Mesendoderm (in vitro differentiated cells): ENCODE results near the gene RBP7.
"Not testable (repeated sequence)": the region's sequence is repeated elsewhere in the genome, so short reads cannot be mapped to it uniquely, and the experiment has no call there.

Source experiments
- DNase-seq: peaks from one replicate; pipeline ENCODE4 v3.0.0; 2013
- H2AK5ac ChIP-seq: 2 replicates; pipeline ENCODE4 v1.6.1; 2013; ENCODE audit warnings: low read length, inconsistent platforms
- H2BK120ac ChIP-seq: 2 replicates; pipeline ENCODE4 v1.6.1; 2013; ENCODE audit warnings: low read depth, mild to moderate bottlenecking, low read length, moderate library complexity, mixed read lengths
- H2BK15ac ChIP-seq: replicated peaks from 2 replicates; pipeline ENCODE4 v1.6.1; 2013; ENCODE audit warnings: low read depth, mild to moderate bottlenecking, moderate library complexity
- H2BK5ac ChIP-seq: 2 replicates; pipeline ENCODE4 v1.6.1; 2013; ENCODE audit warnings: low read length, inconsistent platforms
- H3K18ac ChIP-seq: 2 replicates; pipeline ENCODE4 v1.6.1; 2013; ENCODE audit warnings: mild to moderate bottlenecking, low read length, mixed read lengths
- H3K23ac ChIP-seq: one replicate; pipeline ENCODE4 v1.6.1; 2013; ENCODE audit warnings: low read length
- H3K27ac ChIP-seq: 2 replicates; pipeline ENCODE4 v1.5.1; 2013; ENCODE audit warnings: low read depth, mild to moderate bottlenecking, inconsistent platforms, low read length, moderate library complexity
- H3K27me3 ChIP-seq: 2 replicates; pipeline ENCODE4 v1.6.1; 2013; ENCODE audit warnings: low read length, control low read depth, mild to moderate bottlenecking, inconsistent platforms; ENCODE audit not compliant: insufficient read depth, poor library complexity
- H3K36me3 ChIP-seq: 2 replicates; pipeline ENCODE4 v1.6.1; 2013; ENCODE audit warnings: low read length, inconsistent platforms; ENCODE audit not compliant: control insufficient read depth, insufficient read depth
- H3K4ac ChIP-seq: one replicate; pipeline ENCODE4 v1.6.1; 2013; ENCODE audit warnings: low read depth, mild to moderate bottlenecking, low read length, moderate library complexity
- H3K4me1 ChIP-seq: 2 replicates; pipeline ENCODE4 v1.6.1; 2013; ENCODE audit warnings: low read depth, low read length, inconsistent platforms; ENCODE audit not compliant: control insufficient read depth
- H3K4me2 ChIP-seq: 2 replicates; pipeline ENCODE4 v1.6.1; 2013; ENCODE audit warnings: low read length
- H3K4me3 ChIP-seq: 2 replicates; pipeline ENCODE4 v1.5.1; 2013; ENCODE audit warnings: mild to moderate bottlenecking, low read length
- H3K56ac ChIP-seq: one replicate; pipeline ENCODE4 v1.6.1; 2013; ENCODE audit warnings: low read length
- H3K79me1 ChIP-seq: 2 replicates; pipeline ENCODE4 v1.6.1; 2013; ENCODE audit warnings: low read length, inconsistent platforms
- H3K79me2 ChIP-seq: 2 replicates; pipeline ENCODE4 v1.6.1; 2013; ENCODE audit warnings: mild to moderate bottlenecking, low read length; ENCODE audit not compliant: control insufficient read depth, insufficient read depth
- H3K9ac ChIP-seq: 2 replicates; pipeline ENCODE4 v1.6.1; 2013; ENCODE audit warnings: low read length, inconsistent platforms
- H4K5ac ChIP-seq: one replicate; pipeline ENCODE4 v1.6.1; 2013; ENCODE audit warnings: low read length
- H4K8ac ChIP-seq: one replicate; pipeline ENCODE4 v1.6.1; 2013; ENCODE audit warnings: low read depth, mild to moderate bottlenecking, control low read depth, low read length, moderate library complexity
- WGBS: extraction: QIAGEN DNeasy Blood & Tissue Kit; methylation state at CpG from one replicate; pipeline ENCODE4 v1.1.7; 2013; ENCODE audit warnings: low lambda C conversion rate, missing lambda C conversion rate; ENCODE audit not compliant: insufficient coverage; ENCODE audit errors: extremely low coverage; 5-methylcytosine and 5-hydroxymethylcytosine counted together

Gene RBP7

GRCh38 chr1:10021992-10022391, 25.0 kb downstream of the RBP7 start:
- H4K5ac ChIP-seq, H2BK5ac ChIP-seq, H3K4me2 ChIP-seq, H3K27me3 ChIP-seq, H2BK15ac ChIP-seq, DNase-seq, H3K23ac ChIP-seq, H3K4me3 ChIP-seq, H3K56ac ChIP-seq, H3K18ac ChIP-seq, H2BK120ac ChIP-seq, H3K4me1 ChIP-seq, H3K79me2 ChIP-seq, H3K9ac ChIP-seq, H3K4ac ChIP-seq, H2AK5ac ChIP-seq, H3K79me1 ChIP-seq, H3K36me3 ChIP-seq, H4K8ac ChIP-seq, H3K27ac ChIP-seq: not testable (repeated sequence)
- WGBS = no CpG with 5 or more reads among the region's 4 CpGs

DNA sequence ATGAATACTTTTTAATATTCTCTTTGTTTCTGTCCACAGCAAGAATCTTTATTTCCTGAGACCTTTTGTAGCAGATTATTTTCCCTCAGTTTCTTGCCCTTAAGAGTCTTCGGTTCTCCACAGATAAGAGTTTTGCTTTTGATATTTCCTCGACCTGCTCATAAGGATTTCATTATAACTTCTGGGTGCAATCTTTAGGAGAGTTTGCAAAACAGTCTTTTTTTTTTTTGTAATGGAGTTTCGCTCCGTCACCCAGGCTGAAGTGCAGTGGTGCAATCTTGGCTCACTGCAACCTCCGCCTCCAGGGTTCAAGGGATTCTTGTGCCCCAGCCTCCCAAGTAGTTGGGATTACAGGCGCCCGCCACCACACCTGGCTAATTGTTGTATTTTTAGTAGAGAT, 25.6 kb downstream of the RBP7 start:
- Histone ChIP-seq H3K18ac (no peak overlapping the region), H2BK5ac (no peak overlapping the region), H3K27me3 (no peaks in the 10 kb centered on the region), H3K23ac (no peak overlapping the region), H3K56ac (no peak overlapping the region), H3K36me3 (no peaks in the 10 kb centered on the region), H3K4me2 (no peak overlapping the region), H3K9ac (no peak overlapping the region), H2BK15ac (no peak overlapping the region), H4K8ac (no peak overlapping the region), H2AK5ac (no peak overlapping the region), H3K27ac (no peak overlapping the region), H3K4ac (no peak overlapping the region), H3K79me2 (no peaks in the 10 kb centered on the region), H3K4me3 (no peak overlapping the region), H3K79me1 (no peaks in the 10 kb centered on the region), H2BK120ac (no peak overlapping the region), H4K5ac (no peak overlapping the region), H3K4me1 (no peaks in the 10 kb centered on the region)
- WGBS = no CpG with 5 or more reads among the region's 7 CpGs
- no peak for DNase-seq

- Histone ChIP-seq H3K18ac (no peak overlapping the region), H3K4me1 (no peaks in the 10 kb centered on the region), H3K79me2 (no peaks in the 10 kb centered on the region), H2BK120ac (no peak overlapping the region), H3K4me3 (no peak overlapping the region), H3K27me3 (no peaks in the 10 kb centered on the region), H3K79me1 (no peaks in the 10 kb centered on the region), H3K23ac (no peak overlapping the region), H2BK15ac (no peak overlapping the region), H3K4me2 (no peak overlapping the region), H3K9ac (no peak overlapping the region), H3K56ac (no peak overlapping the region), H2AK5ac (no peak overlapping the region), H4K8ac (no peak overlapping the region), H3K4ac (no peak overlapping the region), H2BK5ac (no peak overlapping the region), H3K27ac (no peak overlapping the region), H3K36me3 (no peaks in the 10 kb centered on the region), H4K5ac (no peak overlapping the region)
- DNase-seq = no peak
- no CpG with 5 or more reads among the region's 2 CpGs for WGBS
Measured at GRCh38 chr1:10025354-10025753, 28.3 kb downstream of the RBP7 start.

DNA sequence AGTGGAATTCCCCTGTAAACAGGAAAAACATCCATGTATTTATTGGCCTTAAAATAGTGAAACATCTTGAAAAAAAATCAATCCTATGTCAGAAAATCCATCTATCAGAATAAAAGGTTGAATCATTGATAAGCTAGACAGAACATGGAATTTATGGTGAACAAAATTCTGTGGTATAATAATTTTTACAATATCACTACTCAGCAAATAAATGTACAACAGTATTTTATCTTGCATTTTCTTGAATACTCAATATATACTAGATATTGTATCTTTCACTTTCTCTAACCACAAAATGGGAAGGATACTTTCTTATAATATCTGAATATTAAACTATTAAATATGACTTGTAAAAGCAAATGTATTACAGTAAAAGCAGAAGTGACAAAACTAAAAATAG, 30.0 kb downstream of the RBP7 start:
- Histone ChIP-seq H4K8ac (no peak overlapping the region), H4K5ac (no peak overlapping the region), H3K56ac (no peak overlapping the region), H2BK5ac (no peak overlapping the region), H3K4me1 (no peaks in the 10 kb centered on the region), H3K23ac (no peak overlapping the region), H3K79me2 (no peaks in the 10 kb centered on the region), H3K79me1 (no peaks in the 10 kb centered on the region), H2BK15ac (no peak overlapping the region), H3K4me2 (no peak overlapping the region), H3K18ac (no peak overlapping the region), H3K4me3 (no peak overlapping the region), H3K9ac (no peak overlapping the region), H3K36me3 (no peaks in the 10 kb centered on the region), H3K27ac (no peak overlapping the region), H2AK5ac (no peak overlapping the region), H3K4ac (no peak overlapping the region), H2BK120ac (no peak overlapping the region), H3K27me3 (no peaks in the 10 kb centered on the region)
- no peak for DNase-seq

- not testable (repeated sequence) for H4K5ac ChIP-seq, H3K23ac ChIP-seq, H4K8ac ChIP-seq, H3K56ac ChIP-seq, H3K4me1 ChIP-seq, H2BK5ac ChIP-seq, H3K4me3 ChIP-seq, H3K27me3 ChIP-seq, H3K79me1 ChIP-seq, H3K79me2 ChIP-seq, H3K4me2 ChIP-seq, H2AK5ac ChIP-seq, H3K4ac ChIP-seq, H2BK15ac ChIP-seq, H3K18ac ChIP-seq, H3K27ac ChIP-seq, H3K36me3 ChIP-seq, H3K9ac ChIP-seq, DNase-seq, H2BK120ac ChIP-seq
- WGBS = no CpG with 5 or more reads among the region's 24 CpGs
Measured at GRCh38 chr1:10028956-10029500, 32.0 kb downstream of the RBP7 start.

DNA sequence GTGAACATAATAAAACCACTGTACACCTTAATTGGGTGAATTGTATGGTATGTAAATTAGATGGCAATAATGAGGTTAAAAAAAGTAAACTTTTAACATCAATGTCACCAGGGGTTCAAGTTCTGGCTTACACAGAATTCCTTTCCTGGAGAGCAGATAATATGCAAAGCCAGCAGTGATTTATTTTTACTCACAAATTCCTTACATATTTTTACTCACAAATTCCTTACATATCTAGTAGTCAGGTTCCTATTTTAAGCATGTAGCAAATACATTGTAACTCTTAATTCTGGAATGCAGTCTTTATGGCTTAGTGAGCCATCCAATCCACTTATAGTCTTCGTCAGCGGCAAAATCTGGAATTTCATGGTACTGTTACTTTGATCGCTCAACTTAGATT, 34.4 kb downstream of the RBP7 start:
- peaks cover 6% of the 10 kb centered on the region for H3K79me1 ChIP-seq
- H3K36me3 ChIP-seq = no peaks in the 10 kb centered on the region
- H3K4me2 ChIP-seq = no peak overlapping the region
- no peak overlapping the region for H3K27ac ChIP-seq
- H3K4ac ChIP-seq = no peak overlapping the region
- H3K9ac ChIP-seq = no peak overlapping the region
- peaks cover 11% of the 10 kb centered on the region for H3K79me2 ChIP-seq
- peak; percentile 52 for DNase-seq
- WGBS = no CpG with 5 or more reads among the region's 3 CpGs
- H2BK15ac ChIP-seq = no peak overlapping the region
- H4K8ac ChIP-seq = no peak overlapping the region
- H3K18ac ChIP-seq = no peak overlapping the region
- H3K27me3 ChIP-seq = no peaks in the 10 kb centered on the region
- no peak overlapping the region for H3K56ac ChIP-seq
- no peaks in the 10 kb centered on the region for H3K4me1 ChIP-seq
- no peak overlapping the region for H3K4me3 ChIP-seq
- H2BK120ac ChIP-seq = no peak overlapping the region
- no peak overlapping the region for H3K23ac ChIP-seq
- H4K5ac ChIP-seq = no peak overlapping the region
- H2BK5ac ChIP-seq = no peak overlapping the region
- H2AK5ac ChIP-seq = no peak overlapping the region
